Glutamatergic neuron (in vitro differentiated cells): ENCODE data around the gene ARHGAP10. TPM values are rescaled to one million over a fixed set of nuclear protein-coding genes. Genes with fewer than 3 reads are reported as not detected.

Experiments
- DNase-seq: peaks from one replicate; pipeline ENCODE4 v3.0.0; 2022
- H3K27ac Mint-ChIP-seq: one replicate; pipeline ENCODE4 v1.8.0; 2020; ENCODE audit warnings: mild to moderate bottlenecking, mixed read lengths, inconsistent platforms; ENCODE audit not compliant: unreplicated experiment
- H3K27me3 Mint-ChIP-seq: one replicate; pipeline ENCODE4 v1.8.0; 2020; ENCODE audit warnings: mild to moderate bottlenecking, moderate library complexity, mixed read lengths, inconsistent platforms; ENCODE audit not compliant: unreplicated experiment
- H3K36me3 Mint-ChIP-seq: one replicate; pipeline ENCODE4 v1.8.0; 2020; ENCODE audit warnings: mild to moderate bottlenecking, mixed read lengths, inconsistent platforms; ENCODE audit not compliant: unreplicated experiment
- H3K4me1 Mint-ChIP-seq: one replicate; pipeline ENCODE4 v1.8.0; 2020; ENCODE audit warnings: mild to moderate bottlenecking, low read depth, mixed read lengths, inconsistent platforms; ENCODE audit not compliant: unreplicated experiment
- H3K4me3 Mint-ChIP-seq: one replicate; pipeline ENCODE4 v1.8.0; 2020; ENCODE audit warnings: mild to moderate bottlenecking, mixed read lengths, inconsistent platforms; ENCODE audit not compliant: unreplicated experiment
- H3K9me3 Mint-ChIP-seq: one replicate; pipeline ENCODE4 v1.8.0; 2020; ENCODE audit warnings: mild to moderate bottlenecking, moderate library complexity, mixed read lengths, inconsistent platforms; ENCODE audit not compliant: unreplicated experiment
- total RNA-seq: library from RNA; stranded (reverse); fragmentation: NEBNext Ultra II Directional; extraction: Animal tissue kit (Norgen Biotek cat#: 25700); gene quantifications from one replicate; pipeline ENCODE4 v1.2.1, GENCODE V29; 2021; ENCODE audit not compliant: unreplicated experiment
- TF ChIP-seq, protein P1 (sequence below): fragments of 200-600 bp; sonication (generic); IDR thresholded peaks from one replicate; pipeline ENCODE4 v1.5.0; 2021; ENCODE audit not compliant: partially characterized antibody, unreplicated experiment

Gene ARHGAP10
- total RNA-seq, 1 donor from 2014 or later = 19.7 TPM

DNA sequence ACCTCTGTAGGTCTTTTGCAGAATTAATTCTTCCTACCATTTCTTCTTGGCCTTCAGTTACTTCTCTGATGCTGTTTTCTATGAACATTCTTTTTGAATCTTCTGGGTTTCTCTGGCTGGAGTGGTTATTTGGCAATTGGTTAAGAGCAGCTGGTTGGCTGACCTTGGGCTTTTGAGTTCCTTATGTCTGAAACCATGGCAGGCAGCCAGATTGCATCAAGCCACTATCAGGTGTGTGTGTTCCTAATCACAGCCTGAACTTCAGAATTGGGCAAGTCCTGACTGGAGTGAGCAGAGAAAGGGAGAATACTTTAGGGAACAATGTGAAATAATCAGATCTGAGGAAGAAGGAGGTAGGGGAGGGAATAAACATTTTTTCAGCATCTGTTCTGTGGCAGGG is 90.2 kb downstream of the ARHGAP10 start:
- no peak overlapping the region for H3K27ac Mint-ChIP-seq
- TF ChIP-seq, protein P1, sequence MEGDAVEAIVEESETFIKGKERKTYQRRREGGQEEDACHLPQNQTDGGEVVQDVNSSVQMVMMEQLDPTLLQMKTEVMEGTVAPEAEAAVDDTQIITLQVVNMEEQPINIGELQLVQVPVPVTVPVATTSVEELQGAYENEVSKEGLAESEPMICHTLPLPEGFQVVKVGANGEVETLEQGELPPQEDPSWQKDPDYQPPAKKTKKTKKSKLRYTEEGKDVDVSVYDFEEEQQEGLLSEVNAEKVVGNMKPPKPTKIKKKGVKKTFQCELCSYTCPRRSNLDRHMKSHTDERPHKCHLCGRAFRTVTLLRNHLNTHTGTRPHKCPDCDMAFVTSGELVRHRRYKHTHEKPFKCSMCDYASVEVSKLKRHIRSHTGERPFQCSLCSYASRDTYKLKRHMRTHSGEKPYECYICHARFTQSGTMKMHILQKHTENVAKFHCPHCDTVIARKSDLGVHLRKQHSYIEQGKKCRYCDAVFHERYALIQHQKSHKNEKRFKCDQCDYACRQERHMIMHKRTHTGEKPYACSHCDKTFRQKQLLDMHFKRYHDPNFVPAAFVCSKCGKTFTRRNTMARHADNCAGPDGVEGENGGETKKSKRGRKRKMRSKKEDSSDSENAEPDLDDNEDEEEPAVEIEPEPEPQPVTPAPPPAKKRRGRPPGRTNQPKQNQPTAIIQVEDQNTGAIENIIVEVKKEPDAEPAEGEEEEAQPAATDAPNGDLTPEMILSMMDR = no peak

GRCh38 chr4:147823130-147823529 is 91.2 kb downstream of the ARHGAP10 start:
- H3K27me3 Mint-ChIP-seq = peaks cover 1% of the 10 kb centered on the region
- no peak overlapping the region for H3K4me3 Mint-ChIP-seq
- DNase-seq = no peak
- TF ChIP-seq, protein P1 = no peak
- H3K9me3 Mint-ChIP-seq = peaks cover 2% of the 10 kb centered on the region
- H3K27ac Mint-ChIP-seq = no peak overlapping the region
- peaks cover 5% of the 10 kb centered on the region for H3K4me1 Mint-ChIP-seq
- no peaks in the 10 kb centered on the region for H3K36me3 Mint-ChIP-seq

More for the DNA sequence above, 90.2 kb downstream of the ARHGAP10 start:
- Mint-ChIP-seq H3K9me3 (no peaks in the 10 kb centered on the region), H3K4me1 (peaks cover 5% of the 10 kb centered on the region), H3K36me3 (no peaks in the 10 kb centered on the region), H3K4me3 (no peak overlapping the region), H3K27me3 (peaks cover 1% of the 10 kb centered on the region)
- no peak for DNase-seq

GRCh38 chr4:147824316-147824715 is 92.4 kb downstream of the ARHGAP10 start:
- Mint-ChIP-seq H3K27ac (no peak overlapping the region), H3K4me1 (peaks cover 5% of the 10 kb centered on the region), H3K9me3 (peaks cover 2% of the 10 kb centered on the region), H3K27me3 (peaks cover 1% of the 10 kb centered on the region), H3K4me3 (no peak overlapping the region), H3K36me3 (no peaks in the 10 kb centered on the region)
- TF ChIP-seq, protein P1 = no peak
- no peak for DNase-seq

- H3K4me1 Mint-ChIP-seq = peaks cover 7% of the 10 kb centered on the region
- H3K36me3 Mint-ChIP-seq = no peaks in the 10 kb centered on the region
- peaks cover 1% of the 10 kb centered on the region for H3K27me3 Mint-ChIP-seq
- H3K9me3 Mint-ChIP-seq = peaks cover 2% of the 10 kb centered on the region
- TF ChIP-seq, protein P1 = no peak
- DNase-seq = no peak
- no peak overlapping the region for H3K27ac Mint-ChIP-seq
- no peak overlapping the region for H3K4me3 Mint-ChIP-seq
Observed at GRCh38 chr4:147824884-147825283, 93.0 kb downstream of the ARHGAP10 start.

DNA sequence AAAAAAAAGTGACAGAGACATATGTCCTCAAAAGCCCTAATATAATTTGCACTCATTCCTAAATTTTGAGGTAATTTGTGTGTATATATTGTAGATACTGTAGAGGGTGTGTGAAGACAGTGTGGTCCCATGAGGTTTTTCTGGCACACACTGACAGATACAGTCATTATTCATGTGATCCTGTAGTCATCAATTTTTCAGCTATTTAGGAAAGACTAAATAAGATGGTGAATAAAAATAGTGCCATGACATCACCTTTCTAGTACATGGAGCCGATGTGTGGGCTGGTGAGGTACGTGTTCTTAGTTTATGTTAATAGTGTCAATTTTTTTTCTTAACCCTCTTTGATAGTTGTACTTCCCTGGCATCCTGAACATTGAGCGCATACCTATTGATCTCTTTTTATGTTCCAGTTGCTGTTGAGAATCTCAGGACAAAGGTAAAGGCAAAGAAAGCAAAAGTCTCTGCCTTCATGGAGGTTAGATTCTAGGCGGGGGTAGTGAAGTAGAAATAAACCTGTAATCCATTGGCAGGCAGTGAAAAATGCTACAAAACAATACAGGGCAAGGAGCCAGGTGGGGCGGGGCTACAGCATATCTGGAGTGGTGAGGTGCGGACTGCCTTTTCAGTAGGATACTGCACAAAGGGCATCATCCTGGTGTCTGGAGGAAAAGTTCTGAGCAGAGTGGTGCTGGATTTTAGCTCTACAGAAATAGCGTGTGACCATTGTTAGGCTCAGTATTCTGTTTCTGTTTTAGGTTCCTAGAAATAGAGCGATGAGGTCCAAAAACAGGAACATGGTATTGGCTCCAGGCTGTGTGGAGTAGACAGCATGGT is 93.8 kb downstream of the ARHGAP10 start:
- peaks cover 1% of the 10 kb centered on the region for H3K27me3 Mint-ChIP-seq
- peaks cover 2% of the 10 kb centered on the region for H3K9me3 Mint-ChIP-seq
- H3K4me1 Mint-ChIP-seq = peaks cover 7% of the 10 kb centered on the region
- DNase-seq = no peak
- no peaks in the 10 kb centered on the region for H3K36me3 Mint-ChIP-seq
- H3K4me3 Mint-ChIP-seq = no peak overlapping the region
- TF ChIP-seq, protein P1 = no peak
- no peak overlapping the region for H3K27ac Mint-ChIP-seq
